Endometrial microvascular endothelial cells (primary cell): ENCODE data around the gene SORCS1. TPM values are rescaled to one million over a fixed set of nuclear protein-coding genes. Genes with fewer than 3 reads are reported as not detected.
"Not testable (repeated sequence)": the region's sequence is repeated elsewhere in the genome, so short reads cannot be mapped to it uniquely, and the experiment has no call there.

Experiments
- in situ Hi-C: cut with HindIII; loops from 2 replicates; pipeline ENCODE4 v1.10.0; 2017; ENCODE audit warnings: low sequenced_read_pairs, low pct_unique_long_range_greater_than_20kb; ENCODE audit errors: inconsistent ontology term
- total RNA-seq: library from RNA; depleted of rRNA; stranded (reverse); fragments of >200 nt; gene quantifications from one replicate; pipeline ENCODE4 v1.2.3, GENCODE V29; 2015; ENCODE audit errors: inconsistent ontology term

Gene SORCS1
- total RNA-seq, 1 donor from 2014 or later: not detected

DNA sequence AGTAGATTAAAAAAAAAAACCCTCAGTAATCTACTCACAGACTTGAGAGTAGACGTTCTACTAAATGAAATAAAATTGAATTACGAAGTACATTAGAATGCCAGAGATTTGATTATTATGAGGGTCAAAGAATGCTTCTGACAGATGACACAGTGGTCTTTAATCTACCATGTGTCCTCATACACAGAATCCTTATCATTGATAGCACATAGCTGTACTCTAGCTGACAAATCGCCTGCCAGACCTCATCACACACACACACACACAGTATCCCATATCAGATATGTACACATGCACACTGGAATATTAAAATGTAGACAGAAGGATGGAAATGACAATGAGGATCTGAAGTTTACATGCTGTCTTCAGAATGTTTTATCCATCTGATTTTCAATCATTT lies 104.6 kb downstream of the SORCS1 start:
- in situ Hi-C loops: no loop called here

DNA sequence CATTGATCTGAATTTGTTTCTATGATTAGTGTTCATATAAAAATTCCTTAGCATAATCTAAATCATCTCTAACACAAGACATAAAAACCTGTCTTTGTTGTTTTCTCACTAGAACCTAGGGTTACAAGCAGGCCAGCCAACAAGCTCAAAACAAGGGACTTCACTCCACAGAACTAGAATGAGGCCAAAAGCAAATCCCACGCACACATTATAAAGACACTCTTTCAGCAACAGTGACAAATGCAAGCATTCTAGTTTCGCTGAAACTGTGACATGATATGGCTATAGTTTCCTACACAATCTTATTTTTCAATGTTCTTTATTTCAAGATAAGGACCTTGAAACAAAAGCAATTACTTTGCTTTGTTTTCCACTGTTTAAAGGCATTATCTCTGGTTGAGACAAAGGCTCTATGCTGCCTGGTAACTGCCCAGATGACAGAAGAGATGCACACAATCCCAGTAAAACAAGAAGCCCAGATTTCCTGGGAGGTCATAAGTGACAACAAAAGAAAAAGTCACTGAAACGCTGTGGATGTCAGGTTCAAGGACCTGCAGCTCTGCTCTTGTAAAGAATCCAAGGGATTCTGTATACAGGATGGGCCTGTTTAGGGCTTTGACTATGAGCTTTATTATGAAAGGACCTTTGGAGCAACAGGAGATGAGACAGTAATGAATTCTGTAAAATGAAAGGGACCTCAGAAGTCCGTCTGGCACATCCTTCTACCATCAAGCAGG lies 105.3 kb downstream of the SORCS1 start:
- in situ Hi-C loops: no loop called here

DNA sequence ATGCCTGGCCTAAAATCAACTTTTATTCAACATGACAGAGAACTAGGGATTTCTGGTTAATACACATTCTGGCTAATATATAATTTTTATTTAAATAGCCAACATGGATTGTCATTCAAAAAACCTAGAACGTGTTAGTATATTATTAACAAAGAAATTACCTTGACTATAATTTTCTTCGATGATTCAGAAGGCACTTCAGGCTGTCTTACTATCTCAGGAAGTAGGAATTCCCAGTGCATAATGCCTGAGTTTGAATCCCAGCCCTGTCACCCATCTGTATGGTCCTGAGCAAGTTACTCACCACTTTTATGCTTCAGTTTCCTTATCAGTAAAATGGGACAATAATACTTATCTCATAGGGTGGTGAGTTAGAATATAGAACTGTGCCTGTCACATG lies 106.2 kb downstream of the SORCS1 start:
- in situ Hi-C loops: no loop called here

DNA sequence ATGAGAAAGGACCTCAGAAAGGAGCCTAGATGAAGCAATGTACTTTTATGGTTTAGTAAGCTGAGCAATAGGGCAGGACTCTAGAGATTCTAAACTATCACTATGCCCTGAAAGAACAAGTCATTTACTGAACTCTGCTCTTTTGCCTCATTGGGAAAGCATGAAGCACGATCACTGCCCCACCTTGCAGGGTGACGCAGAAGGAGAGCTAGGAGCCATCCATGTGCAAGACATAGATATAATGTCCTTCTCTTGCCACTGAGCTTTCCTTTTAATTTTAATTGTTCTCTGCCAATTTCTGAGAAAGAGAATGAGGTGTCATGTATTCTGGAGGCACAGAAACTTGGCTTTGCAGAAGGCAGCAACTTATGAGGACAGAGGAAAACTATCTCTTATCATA lies 108.3 kb downstream of the SORCS1 start:
- in situ Hi-C loops: no loop called here

DNA sequence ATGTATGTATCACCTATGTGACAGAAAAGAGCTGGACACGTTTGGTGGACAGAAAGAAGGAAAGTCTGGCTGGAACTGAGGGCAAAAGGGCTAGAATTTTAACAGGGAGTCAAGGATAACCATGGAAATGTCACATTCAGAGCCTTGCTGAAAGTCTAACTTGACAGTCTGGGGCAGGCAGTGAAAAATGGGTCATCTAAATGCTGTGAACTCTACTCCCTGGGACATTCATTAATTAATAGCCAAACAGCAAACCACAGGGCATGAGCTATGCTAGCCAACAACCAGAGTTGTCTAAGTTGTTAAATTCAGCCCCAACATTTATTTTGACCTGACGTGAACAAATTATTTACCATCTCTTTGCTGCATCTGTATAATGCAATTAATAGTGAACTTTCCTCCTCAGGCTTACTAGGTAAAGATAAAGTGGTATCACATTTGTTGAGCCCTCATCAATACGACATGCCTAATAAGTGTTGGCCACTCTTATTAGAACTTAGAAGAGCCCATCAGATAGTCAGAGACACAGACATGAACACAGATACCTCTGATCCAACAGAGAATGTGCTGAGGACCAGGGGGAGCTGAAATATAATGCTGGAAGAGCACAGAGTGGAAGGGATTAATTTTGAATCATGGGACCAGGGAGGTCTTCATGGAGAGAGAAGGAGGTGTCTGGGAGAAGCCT lies 109.9 kb downstream of the SORCS1 start:
- in situ Hi-C loops: no loop called here

DNA sequence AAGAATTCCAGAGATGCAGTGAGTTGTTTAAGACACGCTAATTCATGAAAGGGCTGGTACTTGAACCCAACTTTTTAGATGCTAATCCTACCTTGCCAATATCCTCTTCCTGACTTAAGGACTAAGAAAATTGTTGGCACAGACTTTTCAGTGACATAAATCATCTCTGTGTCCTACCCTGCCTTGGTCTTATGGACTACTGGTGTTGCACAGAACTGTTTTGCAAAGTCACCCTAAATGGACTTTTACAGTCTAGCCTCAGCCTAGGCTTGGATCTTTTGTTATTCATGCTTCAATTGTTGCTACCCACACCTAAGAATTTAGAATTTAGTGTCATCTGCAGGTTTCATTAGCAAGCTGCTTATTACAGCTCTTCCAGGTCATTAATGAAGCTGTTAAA lies 112.7 kb downstream of the SORCS1 start:
- in situ Hi-C loops: no loop called here

DNA sequence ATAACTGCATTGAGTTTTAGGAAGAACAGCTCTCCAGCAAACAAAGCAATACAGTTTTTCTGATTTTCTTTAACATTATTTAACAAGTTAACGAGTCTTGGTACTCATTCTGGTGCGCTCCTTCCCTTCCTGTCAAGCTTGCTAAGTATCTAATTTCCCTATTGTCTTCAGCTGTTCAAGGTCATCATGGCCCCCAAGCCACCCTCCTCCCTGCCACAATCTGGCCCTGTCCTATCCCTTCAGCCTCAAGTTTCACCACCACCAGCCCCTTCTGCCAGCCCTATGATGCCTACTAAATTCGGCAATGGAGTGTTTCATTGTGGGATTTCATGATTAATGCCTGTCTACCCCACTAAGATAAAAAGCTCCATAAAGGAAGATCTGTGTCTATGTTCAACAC lies 121.0 kb downstream of the SORCS1 start:
- in situ Hi-C loops: no loop called here

DNA sequence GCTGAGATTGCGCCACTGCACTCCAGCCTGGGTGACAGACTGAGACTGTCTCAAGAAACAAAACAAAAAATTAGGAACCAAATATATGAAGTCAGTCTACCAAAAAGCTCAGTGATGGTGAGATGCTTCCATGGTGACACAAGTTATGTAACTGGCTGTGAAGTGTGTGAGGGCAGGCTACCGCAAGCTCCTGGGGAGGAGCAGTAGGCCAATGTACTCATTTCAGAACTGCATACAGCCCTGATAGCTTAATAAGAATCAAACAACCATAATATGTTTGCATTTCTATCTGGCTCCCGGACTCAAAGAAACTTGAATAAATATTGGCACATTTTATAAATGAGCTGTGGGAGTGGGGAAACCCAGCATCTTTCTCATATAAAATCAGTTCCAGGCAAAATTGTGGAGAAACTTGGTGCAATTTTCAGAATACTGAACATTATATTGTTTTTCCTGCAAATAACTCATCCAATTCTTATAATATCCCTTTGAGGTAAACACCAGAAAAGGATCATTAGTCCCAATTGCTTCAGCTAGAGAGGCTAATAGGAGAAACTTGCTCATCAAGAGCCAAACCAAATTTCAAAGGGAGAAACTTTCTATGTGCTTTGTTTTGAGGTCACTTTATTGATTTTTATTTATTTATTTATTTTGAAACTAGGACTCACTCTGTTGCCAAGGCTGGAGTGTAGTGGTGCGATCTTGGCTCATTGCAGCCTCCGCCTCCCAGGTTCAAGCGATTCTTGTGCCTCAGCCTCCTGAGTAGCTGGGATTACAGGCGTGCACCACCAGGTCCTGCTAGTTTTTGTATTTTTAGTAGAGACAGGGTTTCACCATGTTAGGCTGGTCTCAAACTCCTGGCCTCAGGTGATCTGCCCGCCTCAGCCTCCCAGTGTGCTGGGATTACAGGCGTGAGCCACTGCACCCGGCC lies 127.0 kb downstream of the SORCS1 start:
- in situ Hi-C loops: no loop called here

DNA sequence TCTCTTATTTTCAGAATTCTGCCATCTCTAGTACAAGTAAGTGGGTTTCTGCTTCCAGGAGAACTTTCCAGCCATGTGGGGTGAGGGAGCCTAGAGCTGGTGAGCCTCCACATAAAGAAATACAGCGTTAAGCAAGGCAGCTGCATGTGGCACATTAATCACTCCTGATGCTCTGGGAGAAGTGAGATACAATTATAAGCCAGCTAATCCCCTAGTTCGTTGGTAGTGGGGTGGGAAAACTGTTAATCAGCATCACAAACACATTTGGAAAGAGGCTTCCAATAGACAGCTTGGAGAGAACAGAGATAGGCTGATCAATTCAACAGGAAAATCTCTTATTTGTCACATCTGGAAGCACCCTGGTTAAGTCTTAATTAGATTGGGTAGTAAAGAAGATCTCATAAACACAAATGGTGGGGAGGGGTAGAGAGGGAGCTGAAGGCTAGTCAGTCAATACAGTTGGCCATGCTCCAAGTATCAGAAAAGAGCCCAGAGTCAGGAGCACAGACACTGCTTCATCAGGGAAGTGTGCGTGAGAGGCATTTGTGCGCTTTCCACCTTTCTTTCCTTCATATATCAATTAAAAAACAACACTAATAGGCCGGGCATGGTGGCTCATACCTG lies 130.6 kb downstream of the SORCS1 start:
- in situ Hi-C loops: no loop called here

DNA sequence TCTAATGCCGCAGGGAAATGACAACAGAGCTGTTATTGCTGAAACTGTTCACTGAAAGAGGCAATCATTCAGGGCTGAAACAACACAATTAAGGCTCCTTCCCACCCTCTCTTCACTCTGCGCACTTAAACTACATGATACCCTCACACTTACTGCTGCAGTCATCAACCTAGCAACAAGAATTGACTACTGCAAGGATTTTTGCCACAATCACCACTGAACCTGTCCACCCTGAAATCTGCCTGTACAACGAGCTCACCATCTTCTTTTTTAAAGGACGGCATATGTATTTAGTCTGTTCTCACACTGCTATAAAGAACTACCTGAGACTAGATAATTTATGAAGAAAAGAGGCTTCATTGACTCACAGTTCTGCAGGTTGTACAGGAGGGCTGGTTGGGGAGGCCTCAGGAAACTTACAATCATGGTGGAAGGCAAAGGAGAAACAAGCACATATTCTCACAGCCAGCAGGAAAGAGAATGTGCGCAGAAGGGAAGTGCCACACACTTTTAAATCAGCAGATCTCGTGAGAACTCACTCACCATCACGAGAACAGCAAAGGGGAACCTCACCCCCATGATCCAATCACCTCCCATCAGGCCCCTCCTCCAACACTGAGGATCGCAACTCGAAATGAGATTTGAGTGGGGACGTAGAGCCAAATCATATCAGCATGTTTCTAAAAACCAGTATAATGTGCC lies 131.7 kb downstream of the SORCS1 start:
- in situ Hi-C loops: no loop called here

DNA sequence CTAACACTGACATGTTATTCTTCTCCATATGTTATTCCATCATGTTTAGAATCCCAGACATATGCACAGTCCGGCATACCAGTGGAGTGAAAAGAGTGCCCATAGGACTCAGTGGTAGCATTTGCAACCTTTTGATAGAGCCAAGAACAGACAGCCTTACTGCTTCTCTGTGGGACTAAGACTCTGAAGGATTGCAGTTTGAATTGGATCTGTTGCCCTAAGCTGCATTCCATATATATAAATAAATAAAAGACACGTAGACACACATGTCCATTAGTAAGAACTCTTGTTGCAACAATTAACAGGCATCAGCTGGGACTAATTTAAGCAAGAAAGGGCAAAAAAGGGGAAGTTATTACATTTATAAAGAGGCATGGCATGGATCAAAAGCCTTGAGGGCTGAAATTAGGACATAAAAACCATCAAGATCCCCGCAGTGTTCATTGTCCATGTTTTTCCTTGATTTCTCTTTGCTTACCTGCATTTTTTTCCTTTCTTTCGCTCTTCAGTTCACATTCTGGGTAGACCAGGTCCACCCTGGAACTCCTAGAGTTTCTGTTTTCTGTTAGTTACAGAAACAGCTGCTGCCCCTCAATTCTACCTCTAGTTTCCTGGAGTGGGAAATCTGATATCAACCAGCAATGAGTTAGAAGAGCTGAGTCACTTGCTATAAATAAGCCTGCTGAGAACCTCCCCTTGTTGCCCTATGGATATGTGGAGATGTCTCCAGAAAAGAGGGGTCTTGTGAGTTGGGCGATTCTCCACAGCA lies 132.4 kb downstream of the SORCS1 start:
- in situ Hi-C loops: no loop called here

DNA sequence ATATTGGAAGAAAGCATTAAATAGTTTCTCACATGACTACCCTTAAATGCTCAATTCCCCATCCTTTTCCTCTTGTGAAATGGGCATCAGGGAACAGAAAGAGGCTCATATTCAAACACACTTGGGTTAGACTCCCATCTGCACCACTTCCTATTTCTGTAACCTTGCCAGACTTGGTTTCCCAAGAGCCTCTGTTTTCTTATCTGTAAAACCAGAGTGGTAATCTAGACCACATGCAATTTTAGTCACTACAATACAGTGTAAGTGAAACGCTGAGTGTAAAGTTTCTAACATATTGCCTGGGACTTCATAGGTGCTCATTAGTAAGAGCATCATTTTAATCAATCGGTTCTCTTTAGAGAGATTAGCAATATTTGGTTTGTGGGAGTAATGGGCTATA lies 136.3 kb downstream of the SORCS1 start:
- in situ Hi-C loops: no loop called here

DNA sequence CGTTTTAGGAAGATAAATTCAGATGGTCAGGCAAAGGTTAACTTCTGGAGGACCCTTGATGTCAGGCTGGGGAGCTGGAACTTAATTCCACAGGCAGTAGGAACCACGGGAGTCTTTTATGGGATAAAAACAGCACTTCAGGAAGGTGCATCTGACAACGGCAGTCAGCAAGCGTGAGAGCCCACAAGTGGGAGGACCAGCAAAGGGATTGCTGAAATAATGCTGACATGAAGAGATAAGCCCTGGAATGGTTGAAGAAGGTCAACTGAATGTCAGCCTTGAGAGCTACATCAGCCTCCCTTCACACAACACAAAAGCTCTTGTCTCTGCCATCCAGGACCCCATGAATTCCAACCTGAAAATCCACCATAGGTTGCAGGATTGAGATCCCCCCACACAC lies 138.8 kb downstream of the SORCS1 start:
- in situ Hi-C loops: no loop called here

DNA sequence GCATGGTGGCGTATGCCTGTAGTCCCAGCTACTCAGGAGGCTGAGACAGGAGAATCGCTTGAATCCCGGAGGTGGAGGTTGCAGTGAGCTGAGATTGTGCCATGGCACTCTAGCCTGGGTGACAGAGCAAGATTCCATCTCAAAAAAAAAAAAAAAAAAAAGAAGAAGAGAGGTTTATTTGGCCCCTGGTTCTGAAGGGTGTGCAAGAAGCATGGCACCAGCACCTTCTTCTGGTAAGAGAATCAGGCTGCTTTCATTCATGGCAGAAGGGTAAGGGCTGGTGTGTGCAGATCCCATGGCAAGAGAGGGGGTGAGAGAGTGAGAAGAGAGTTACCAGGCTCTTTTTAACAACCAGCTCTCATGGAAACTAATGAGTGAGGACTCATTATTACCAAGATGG lies 140.5 kb downstream of the SORCS1 start:
- in situ Hi-C loops: not testable (repeated sequence)

DNA sequence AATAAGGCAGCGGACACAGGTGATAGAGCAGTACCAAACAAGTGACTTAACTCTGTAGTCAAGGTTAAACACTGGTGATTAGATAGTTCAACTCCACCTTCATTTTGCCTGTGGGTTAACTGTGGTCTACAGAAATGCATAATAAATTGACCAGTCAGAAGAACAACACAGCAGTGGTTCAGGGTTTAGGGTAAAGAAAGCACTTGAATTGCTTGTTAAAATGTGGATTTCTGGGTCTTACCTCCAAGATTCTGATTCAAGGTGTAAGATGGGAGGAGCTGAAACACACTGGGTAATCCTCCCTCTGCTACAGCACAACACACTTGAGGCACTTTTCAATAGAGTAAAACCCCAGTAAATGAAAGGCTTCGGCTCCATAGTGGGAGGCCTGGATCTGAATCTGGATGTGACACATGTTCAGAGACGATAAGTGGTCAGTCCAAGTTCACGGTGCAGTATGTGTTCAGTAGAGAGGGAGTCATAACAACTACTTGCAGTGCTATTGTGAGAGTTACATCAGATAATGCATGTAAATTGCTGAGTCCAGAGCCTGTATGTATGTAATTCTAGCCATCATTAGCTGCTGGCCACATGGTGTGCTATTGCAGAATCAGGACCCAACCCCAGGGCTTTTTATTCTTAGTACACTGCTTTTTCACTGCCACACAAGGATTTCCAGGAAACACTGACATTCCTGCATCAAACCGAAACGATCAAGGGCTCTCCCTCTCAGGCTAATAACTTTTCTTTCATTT lies 141.7 kb downstream of the SORCS1 start:
- in situ Hi-C loops: no loop called here

DNA sequence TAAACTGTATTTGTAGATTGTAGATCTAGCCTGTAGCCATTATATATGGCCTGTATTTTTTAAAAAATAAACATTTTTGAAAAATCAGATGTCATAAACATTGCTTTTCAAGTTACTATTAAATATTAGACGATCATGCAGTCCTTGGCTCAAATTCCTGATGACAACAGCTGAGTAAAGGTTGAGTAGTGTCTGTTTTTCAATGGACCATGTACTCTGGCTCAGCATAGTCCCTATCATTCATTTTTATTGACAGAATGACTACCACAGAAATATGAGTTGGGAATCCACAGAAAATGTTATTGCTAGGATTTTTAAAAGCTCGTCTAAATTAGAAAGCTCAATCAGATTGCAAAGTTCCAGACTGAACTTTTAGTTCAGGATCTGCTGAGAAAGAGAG lies 145.4 kb downstream of the SORCS1 start:
- in situ Hi-C loops: no loop called here

DNA sequence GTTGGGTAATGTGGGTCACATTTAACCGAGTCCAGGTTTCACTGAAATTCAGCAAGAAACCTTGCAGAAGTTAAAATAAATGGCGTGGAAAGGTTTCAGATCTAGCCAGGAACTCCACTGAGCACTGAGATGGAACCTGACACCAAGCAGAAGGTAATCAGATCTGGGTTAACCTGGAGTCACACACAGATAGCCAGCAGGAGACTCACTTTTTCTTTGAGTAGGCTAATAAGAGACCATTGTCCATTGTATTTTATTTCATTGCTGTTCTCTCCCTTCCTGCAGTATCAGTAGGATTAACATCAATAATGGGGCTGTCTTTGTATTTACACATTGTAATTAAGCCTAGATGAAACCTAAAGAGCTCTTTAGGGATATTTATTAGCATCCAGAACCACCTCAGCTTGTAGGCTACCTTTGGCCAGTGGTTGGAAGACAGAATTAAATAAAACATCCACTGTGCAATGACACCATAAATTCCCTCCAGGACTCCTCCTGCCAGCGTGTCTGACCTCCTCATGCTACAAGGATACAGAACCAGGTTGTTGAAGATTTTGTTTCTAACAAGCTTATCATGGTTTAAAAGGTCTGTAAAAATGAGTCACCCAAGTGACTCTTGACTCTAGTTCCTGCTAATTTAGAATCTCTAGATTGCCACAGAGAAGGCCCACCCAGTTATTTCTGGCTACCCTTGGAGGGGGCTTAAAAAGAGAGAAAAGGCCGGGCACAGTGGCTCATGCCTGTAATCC lies 151.1 kb downstream of the SORCS1 start:
- in situ Hi-C loops: no loop called here
